ENCODE results near the gene NCOA1. TPM values are rescaled to one million over a fixed set of nuclear protein-coding genes. Genes with fewer than 3 reads are reported as not detected.

Gene NCOA1
- polyA plus RNA-seq, 3 donors, result 7.3 to 17.9 (median 15.0) TPM

- no peak overlapping the region for H3K27ac ChIP-seq (ENCODE audit: low read depth, low read length)
- WGBS, 3 donors, result 97 to 100% (median 100%) methylated on average over 1 of the region's 1 CpG
Observed at GRCh38 chr2:24731923-24732322, 240.9 kb downstream of the NCOA1 start.

GRCh38 chr2:24734741-24735140, 243.7 kb downstream of the NCOA1 start:
- no peak overlapping the region for H3K27ac ChIP-seq (ENCODE audit: low read depth, low read length)
- WGBS, 3 donors, result 97 to 99% (median 98%) methylated on average over 2 of the region's 2 CpGs

GRCh38 chr2:24739354-24740025, 248.4 kb downstream of the NCOA1 start:
- H3K27ac ChIP-seq (ENCODE audit: low read depth, low read length), result no peak overlapping the region
- WGBS, 3 donors, result 92 to 95% (median 94%) methylated on average over 7 of the region's 7 CpGs

- H3K27ac ChIP-seq (ENCODE audit: low read depth, low read length), result no peak overlapping the region
- WGBS, 3 donors, result 79 to 93% (median 92%) methylated on average over 1 of the region's 1 CpG
Observed at GRCh38 chr2:24740142-24740541, 249.1 kb downstream of the NCOA1 start.

- 63 to 96% (median 77%) methylated on average over 1 of the region's 1 CpG for WGBS, 3 donors
- H3K27ac ChIP-seq (ENCODE audit: low read depth, low read length), result no peak overlapping the region
Observed at GRCh38 chr2:24742730-24743129, 251.7 kb downstream of the NCOA1 start.

GRCh38 chr2:24743924-24744323, 252.9 kb downstream of the NCOA1 start:
- WGBS, 3 donors, result 67 to 74% (median 69%) methylated on average over 3 of the region's 3 CpGs
- no peak overlapping the region for H3K27ac ChIP-seq (ENCODE audit: low read depth, low read length)

- WGBS, 3 donors, result 57 to 81% (median 77%) methylated on average over 1 of the region's 1 CpG
- no peak overlapping the region for H3K27ac ChIP-seq (ENCODE audit: low read depth, low read length)
Observed at GRCh38 chr2:24744356-24744755, 253.3 kb downstream of the NCOA1 start.

- 82 to 93% (median 86%) methylated on average over 2 of the region's 2 CpGs for WGBS, 3 donors
Observed at GRCh38 chr2:24745825-24746224, 254.8 kb downstream of the NCOA1 start.

GRCh38 chr2:24747299-24747698, 256.2 kb downstream of the NCOA1 start:
- WGBS, 3 donors, result 94 to 99% (median 98%) methylated on average over 3 of the region's 3 CpGs
- no peak overlapping the region for H3K27ac ChIP-seq (ENCODE audit: low read depth, low read length)

More at GRCh38 chr2:24745825-24746224, 254.8 kb downstream of the NCOA1 start:
- H3K27ac ChIP-seq (ENCODE audit: low read depth, low read length), result no peak overlapping the region

- H3K27ac ChIP-seq (ENCODE audit: low read depth, low read length), result no peak overlapping the region
- 86 to 97% (median 96%) methylated on average over 7 of the region's 7 CpGs for WGBS, 3 donors
Observed at GRCh38 chr2:24749069-24749691, 258.1 kb downstream of the NCOA1 start.

GRCh38 chr2:24754985-24755705, 264.1 kb downstream of the NCOA1 start:
- no peak overlapping the region for H3K27ac ChIP-seq (ENCODE audit: low read depth, low read length)
- WGBS, 3 donors, result 87 to 89% (median 88%) methylated on average over 3 of the region's 3 CpGs

- H3K27ac ChIP-seq (ENCODE audit: low read depth, low read length), result no peak overlapping the region
- 95 to 100% (median 100%) methylated on average over 1 of the region's 1 CpG for WGBS, 3 donors
Observed at GRCh38 chr2:24756789-24757188, 265.7 kb downstream of the NCOA1 start.

- 86 to 93% (median 90%) methylated on average over 5 of the region's 5 CpGs for WGBS, 3 donors
- H3K27ac ChIP-seq (ENCODE audit: low read depth, low read length), result no peak overlapping the region
Observed at GRCh38 chr2:24761866-24762265, 270.8 kb downstream of the NCOA1 start.

GRCh38 chr2:24762518-24762917, 271.5 kb downstream of the NCOA1 start:
- no peak overlapping the region for H3K27ac ChIP-seq (ENCODE audit: low read depth, low read length)
- WGBS, 3 donors, result 63 to 75% (median 73%) methylated on average over 2 of the region's 2 CpGs

- WGBS, 3 donors, result 93 to 98% (median 95%) methylated on average over 4 of the region's 4 CpGs
- H3K27ac ChIP-seq (ENCODE audit: low read depth, low read length), result no peak overlapping the region
Observed at GRCh38 chr2:24763843-24764242, 272.8 kb downstream of the NCOA1 start.

- 77 to 83% (median 81%) methylated on average over 6 of the region's 6 CpGs for WGBS, 3 donors
- no peak overlapping the region for H3K27ac ChIP-seq (ENCODE audit: low read depth, low read length)
Observed at GRCh38 chr2:24766609-24767008, 275.6 kb downstream of the NCOA1 start.

GRCh38 chr2:24768013-24768412, 277.0 kb downstream of the NCOA1 start:
- no peak overlapping the region for H3K27ac ChIP-seq (ENCODE audit: low read depth, low read length)
- WGBS, 3 donors, result 82 to 96% (median 94%) methylated on average over 5 of the region's 5 CpGs

GRCh38 chr2:24768601-24769000, 277.5 kb downstream of the NCOA1 start:
- H3K27ac ChIP-seq (ENCODE audit: low read depth, low read length), result no peak overlapping the region
- 67 to 81% (median 71%) methylated on average over 7 of the region's 7 CpGs for WGBS, 3 donors

GRCh38 chr2:24771061-24771460, 280.0 kb downstream of the NCOA1 start:
- no peak overlapping the region for H3K27ac ChIP-seq (ENCODE audit: low read depth, low read length)
- WGBS, 3 donors, result 87 to 92% (median 91%) methylated on average over 5 of the region's 5 CpGs
